ENCODE data around the gene RPL12. TPM values are rescaled to one million over a fixed set of nuclear protein-coding genes. Genes with fewer than 3 reads are reported as not detected.
"Not testable (repeated sequence)": the region's sequence is repeated elsewhere in the genome, so short reads cannot be mapped to it uniquely, and the experiment has no call there.

RPL12 gene
- total RNA-seq, 4 donors from 2014 or later = 999 to 4,423 (median 2,373) TPM

- TF ChIP-seq CTCF (IDR thresholded peaks at IDR 0.05) (no peak), POLR2A (IDR thresholded peaks at IDR 0.05) (no peak)
- no peak overlapping the region for H3K4me3 ChIP-seq
- intact Hi-C loops (cut with DNase I; ENCODE audit: low total_unique reads) = no loop called here
- no peaks in the 10 kb centered on the region for H3K9me3 ChIP-seq
- no peaks in the 10 kb centered on the region for H3K36me3 ChIP-seq
- DNase-seq = no peak
- no peak overlapping the region for H3K27ac ChIP-seq
- no peaks in the 10 kb centered on the region for H3K27me3 ChIP-seq
- H3K4me1 ChIP-seq = no peaks in the 10 kb centered on the region
Observed at GRCh38 chr9:127470662-127471061, 19.5 kb upstream of the RPL12 start.

GRCh38 chr9:127467621-127468020 lies 16.4 kb upstream of the RPL12 start:
- intact Hi-C loops (cut with DNase I; ENCODE audit: low total_unique reads) = no loop called here
- no peaks in the 10 kb centered on the region for H3K36me3 ChIP-seq

GRCh38 chr9:127466407-127466917 lies 15.3 kb upstream of the RPL12 start:
- H3K4me1 ChIP-seq; intact Hi-C loops (cut with DNase I; ENCODE audit: low total_unique reads); H3K36me3 ChIP-seq; H3K9me3 ChIP-seq; H3K27ac ChIP-seq; DNase-seq; H3K4me3 ChIP-seq; H3K27me3 ChIP-seq: not testable (repeated sequence)

More at GRCh38 chr9:127467621-127468020, 16.4 kb upstream of the RPL12 start:
- no peaks in the 10 kb centered on the region for H3K4me1 ChIP-seq
- no peak overlapping the region for H3K4me3 ChIP-seq
- H3K9me3 ChIP-seq = no peaks in the 10 kb centered on the region
- H3K27ac ChIP-seq = no peak overlapping the region
- no peak for TF ChIP-seq CTCF (IDR thresholded peaks at IDR 0.05)
- no peak for TF ChIP-seq POLR2A (IDR thresholded peaks at IDR 0.05)
- no peak for DNase-seq
- H3K27me3 ChIP-seq = no peaks in the 10 kb centered on the region

- no peaks in the 10 kb centered on the region for H3K4me1 ChIP-seq
- H3K36me3 ChIP-seq = no peaks in the 10 kb centered on the region
- H3K27me3 ChIP-seq = no peaks in the 10 kb centered on the region
- TF ChIP-seq CTCF (IDR thresholded peaks at IDR 0.05) (no peak), POLR2A (IDR thresholded peaks at IDR 0.05) (no peak)
- H3K4me3 ChIP-seq = no peak overlapping the region
- H3K27ac ChIP-seq = no peak overlapping the region
- H3K9me3 ChIP-seq = no peaks in the 10 kb centered on the region
- DNase-seq = no peak
- intact Hi-C loops (cut with DNase I; ENCODE audit: low total_unique reads) = no loop called here
Observed at GRCh38 chr9:127463911-127464310, 12.7 kb upstream of the RPL12 start.

- no peaks in the 10 kb centered on the region for H3K36me3 ChIP-seq
- no peak for TF ChIP-seq CTCF (IDR thresholded peaks at IDR 0.05)
- TF ChIP-seq POLR2A (IDR thresholded peaks at IDR 0.05) = no peak
- H3K9me3 ChIP-seq = no peaks in the 10 kb centered on the region
- no peak overlapping the region for H3K4me3 ChIP-seq
- no peaks in the 10 kb centered on the region for H3K27me3 ChIP-seq
- DNase-seq = no peak
- H3K4me1 ChIP-seq = no peaks in the 10 kb centered on the region
- H3K27ac ChIP-seq = no peak overlapping the region
- intact Hi-C loops (cut with DNase I; ENCODE audit: low total_unique reads) = no loop called here
Observed at GRCh38 chr9:127463382-127463781, 12.2 kb upstream of the RPL12 start.

- Histone ChIP-seq H3K9me3 (no peaks in the 10 kb centered on the region), H3K27ac (no peak overlapping the region), H3K4me3 (no peak overlapping the region), H3K4me1 (no peaks in the 10 kb centered on the region), H3K27me3 (no peaks in the 10 kb centered on the region), H3K36me3 (no peaks in the 10 kb centered on the region)
- TF ChIP-seq CTCF (IDR thresholded peaks at IDR 0.05) (no peak), POLR2A (IDR thresholded peaks at IDR 0.05) (no peak)
- intact Hi-C loops (cut with DNase I; ENCODE audit: low total_unique reads) = no loop called here
- DNase-seq = no peak
Observed at GRCh38 chr9:127458921-127459320, 7.7 kb upstream of the RPL12 start.
